GM12878 (cell line): ENCODE data around the gene NOCT. TPM values are rescaled to one million over a fixed set of nuclear protein-coding genes. Genes with fewer than 3 reads are reported as not detected.
"Not testable (repeated sequence)": the region's sequence is repeated elsewhere in the genome, so short reads cannot be mapped to it uniquely, and the experiment has no call there.

Source experiments
- ATAC-seq: fragments of 200-7000 bp; cut with Tn5 transposase; 3 replicates; pipeline ENCODE4 v1.9.1; 2020; ENCODE audit warnings: mild to moderate bottlenecking, moderate library complexity
- BruUV-seq: library from RNA; stranded (reverse); fragments of 400-500 nt; replicated peaks from 2 replicates; lab custom pipeline; 2021; lab: Mats Ljungman, UMichigan
- CTCF ChIA-PET: fragments of 300-600 bp; sonication (Branson Sonifier 250); formaldehyde crosslinking; extraction: SDS; loops from one replicate; lab custom pipeline; 2021; ENCODE audit warnings: inconsistent platforms; lab: Yijun Ruan, JAX
- POLR2A ChIA-PET: fragments of 350-600 bp; formaldehyde crosslinking; extraction: SDS; loops from one replicate; lab custom pipeline; 2021; ENCODE audit warnings: inconsistent platforms; lab: Charles Lee
- RAD21 ChIA-PET: fragments of 300-600 bp; sonication (Branson Sonifier 250); formaldehyde crosslinking; loops from one replicate; lab custom pipeline; 2023; ENCODE audit warnings: antibody characterized with exemption; ENCODE audit not compliant: unreplicated experiment; lab: Charles Lee
- SMC1A ChIA-PET: fragments of 300-600 bp; sonication (Branson Sonifier 250); formaldehyde crosslinking; loops from one replicate; lab custom pipeline; 2023; ENCODE audit not compliant: unreplicated experiment, uncharacterized antibody; lab: Charles Lee
- DNase-seq: peaks from one replicate; pipeline ENCODE4 v3.0.0-alpha.2; 2011; ENCODE audit warnings: low read depth, low spot score
- FAIRE-seq: peaks from 3 replicates; lab custom pipeline; 2011; peaks lifted over from hg19 to GRCh38; lab: Jason Lieb, UNC
- H2AFZ ChIP-seq: 2 replicates; pipeline ENCODE4 v1.6.0; 2011; ENCODE audit warnings: low read depth, low read length, control low read depth; ENCODE audit not compliant: control insufficient read depth
- H3K27ac ChIP-seq: 2 replicates; pipeline ENCODE4 v1.5.1; 2011; ENCODE audit warnings: control low read depth; ENCODE audit not compliant: control insufficient read depth, insufficient read depth
- H3K27me3 ChIP-seq, 2 experiments: replicated peaks in 1 of 2; 2 replicates each; pipeline versions ENCODE4 v1.6.0 to v1.6.1; 2011; ENCODE audit warnings: low read length in 1 of 2; ENCODE audit not compliant: control insufficient read depth in 2 of 2, insufficient read depth in 2 of 2
- H3K36me3 ChIP-seq, 2 experiments: 2 replicates each; pipeline ENCODE4 v1.5.1; 2011; ENCODE audit warnings: low read length in 1 of 2; ENCODE audit not compliant: control insufficient read depth in 2 of 2, insufficient read depth in 2 of 2
- H3K4me1 ChIP-seq: 2 replicates; pipeline ENCODE4 v1.6.1; 2011; ENCODE audit warnings: mild to moderate bottlenecking, low read length, moderate library complexity, mixed read lengths; ENCODE audit not compliant: control insufficient read depth, insufficient read depth
- H3K4me2 ChIP-seq: 2 replicates; pipeline ENCODE4 v1.6.0; 2011; ENCODE audit warnings: control low read depth; ENCODE audit not compliant: control insufficient read depth, insufficient read depth
- H3K4me3 ChIP-seq: fragments of 200-600 bp; sonication (generic); 2 replicates; pipeline ENCODE4 v1.5.1; 2016
- H3K79me2 ChIP-seq: 2 replicates; pipeline ENCODE4 v1.6.0; 2011; ENCODE audit warnings: low read length; ENCODE audit not compliant: control insufficient read depth, insufficient read depth
- H3K9ac ChIP-seq: 2 replicates; pipeline ENCODE4 v1.8.0; 2011; ENCODE audit warnings: low read length, control low read depth, mixed read lengths; ENCODE audit not compliant: control insufficient read depth, insufficient read depth
- H3K9me3 ChIP-seq: replicated peaks from 3 replicates; pipeline ENCODE4 v1.5.1; 2011; ENCODE audit warnings: mild to moderate bottlenecking, low read length; ENCODE audit not compliant: control insufficient read depth, insufficient read depth
- H4K20me1 ChIP-seq: 2 replicates; pipeline ENCODE4 v1.6.0; 2011; ENCODE audit not compliant: control insufficient read depth, insufficient read depth
- BRCA1 ChIP-seq: IDR thresholded peaks from 2 replicates; pipeline ENCODE4 v1.6.1; 2011; ENCODE audit warnings: low read depth, low read length, improper control_type of control experiment
- POLR2A ChIP-seq: IDR thresholded peaks from 2 replicates; pipeline ENCODE4 v1.6.1; 2011; ENCODE audit warnings: low read depth, mild to moderate bottlenecking, low read length
- ZNF24 ChIP-seq: fragments of 450-650 bp; IDR thresholded peaks from 2 replicates; pipeline ENCODE4 v1.6.1; 2017; ENCODE audit warnings: antibody characterized with exemption, mild to moderate bottlenecking
- WGBS: methylation state at CpG from one replicate; pipeline ENCODE4 v1.1.6; 2016; ENCODE audit warnings: low lambda C conversion rate; ENCODE audit not compliant: insufficient replicate concordance, insufficient coverage; ENCODE audit errors: missing lambda C conversion rate; 5-methylcytosine and 5-hydroxymethylcytosine counted together
- in situ Hi-C: fragments of 300-500 bp; cut with MboI; formaldehyde crosslinking; loops from 9 replicates; pipeline ENCODE4 v1.14.3; 2018; ENCODE audit warnings: mixed read lengths
- intact Hi-C: fragments of 100-400 bp; cut with micrococcal nuclease; formaldehyde crosslinking; loops from one replicate; pipeline ENCODE4 v1.14.2; 2022; ENCODE audit not compliant: unreplicated experiment
- polyA plus RNA-seq, 11 experiments: library from polyadenylated mRNA; depleted of rRNA in 4 of 11; unstranded in 6 of 11; stranded (reverse) in 5 of 11; fragments of >200 nt; fragmentation: Nextera tagmentation in 4 of 11; fragmentation: Illumina TruSeq in 1 of 11; extraction: Ambion mirVana in 4 of 11; extraction: Trizol in 1 of 11; gene quantifications; 1 replicate in 1 of 11; 2 replicates in 10 of 11; pipeline versions ENCODE4 v1.2.1 to v1.2.3, GENCODE V29; 2011 to 2016; ENCODE audit warnings: inconsistent platforms in 2 of 11, missing spikeins in 2 of 11, low read depth in 1 of 11
- total RNA-seq, 4 experiments: library from RNA; depleted of rRNA in 3 of 4; stranded (reverse); fragments of >200 nt in 3 of 4; fragmentation: Illumina TruSeq in 1 of 4; extraction: Trizol in 1 of 4; gene quantifications; 2 replicates each; pipeline versions ENCODE4 v1.2.1 to v1.2.3, GENCODE V29; 2013 to 2021
- TF ChIP-seq, protein P1 (sequence below): fragments of 150-350 bp; IDR thresholded peaks from 2 replicates; pipeline ENCODE4 v1.6.1; 2016; ENCODE audit warnings: low read depth, low read length

The NOCT gene
- total and polyA plus RNA-seq, 10 of the 15 experiments (the other 5 are each of a cell fraction or from before 2014, with no cell fraction given) = 1.4 to 17.6 (median 8.1) TPM

DNA sequence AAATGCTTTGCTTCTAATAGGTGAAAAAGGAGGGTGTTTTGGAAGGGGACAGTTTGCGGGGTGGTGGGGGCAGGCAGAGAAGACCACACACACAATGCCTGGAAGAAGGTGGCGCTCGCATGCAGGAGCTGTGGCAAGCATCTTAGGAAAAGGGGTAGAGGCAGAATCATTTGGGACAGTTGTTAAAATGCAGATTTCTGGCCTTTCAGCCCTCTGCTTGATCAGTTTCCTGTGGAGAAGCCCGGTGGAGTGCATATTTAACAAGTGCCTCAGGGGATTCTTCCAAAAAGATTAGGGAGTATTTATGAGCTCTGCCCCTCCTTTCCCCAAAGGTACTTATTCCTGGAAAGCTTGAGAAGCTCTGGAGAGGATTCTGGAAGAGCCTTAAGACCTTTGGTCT lies 4.8 kb downstream of the NOCT start (continued):
- TF ChIP-seq, protein P1, sequence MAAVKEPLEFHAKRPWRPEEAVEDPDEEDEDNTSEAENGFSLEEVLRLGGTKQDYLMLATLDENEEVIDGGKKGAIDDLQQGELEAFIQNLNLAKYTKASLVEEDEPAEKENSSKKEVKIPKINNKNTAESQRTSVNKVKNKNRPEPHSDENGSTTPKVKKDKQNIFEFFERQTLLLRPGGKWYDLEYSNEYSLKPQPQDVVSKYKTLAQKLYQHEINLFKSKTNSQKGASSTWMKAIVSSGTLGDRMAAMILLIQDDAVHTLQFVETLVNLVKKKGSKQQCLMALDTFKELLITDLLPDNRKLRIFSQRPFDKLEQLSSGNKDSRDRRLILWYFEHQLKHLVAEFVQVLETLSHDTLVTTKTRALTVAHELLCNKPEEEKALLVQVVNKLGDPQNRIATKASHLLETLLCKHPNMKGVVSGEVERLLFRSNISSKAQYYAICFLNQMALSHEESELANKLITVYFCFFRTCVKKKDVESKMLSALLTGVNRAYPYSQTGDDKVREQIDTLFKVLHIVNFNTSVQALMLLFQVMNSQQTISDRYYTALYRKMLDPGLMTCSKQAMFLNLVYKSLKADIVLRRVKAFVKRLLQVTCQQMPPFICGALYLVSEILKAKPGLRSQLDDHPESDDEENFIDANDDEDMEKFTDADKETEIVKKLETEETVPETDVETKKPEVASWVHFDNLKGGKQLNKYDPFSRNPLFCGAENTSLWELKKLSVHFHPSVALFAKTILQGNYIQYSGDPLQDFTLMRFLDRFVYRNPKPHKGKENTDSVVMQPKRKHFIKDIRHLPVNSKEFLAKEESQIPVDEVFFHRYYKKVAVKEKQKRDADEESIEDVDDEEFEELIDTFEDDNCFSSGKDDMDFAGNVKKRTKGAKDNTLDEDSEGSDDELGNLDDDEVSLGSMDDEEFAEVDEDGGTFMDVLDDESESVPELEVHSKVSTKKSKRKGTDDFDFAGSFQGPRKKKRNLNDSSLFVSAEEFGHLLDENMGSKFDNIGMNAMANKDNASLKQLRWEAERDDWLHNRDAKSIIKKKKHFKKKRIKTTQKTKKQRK = no peak
- no peak for TF ChIP-seq ZNF24
- no peak for TF ChIP-seq BRCA1
- no peak for TF ChIP-seq POLR2A

DNA sequence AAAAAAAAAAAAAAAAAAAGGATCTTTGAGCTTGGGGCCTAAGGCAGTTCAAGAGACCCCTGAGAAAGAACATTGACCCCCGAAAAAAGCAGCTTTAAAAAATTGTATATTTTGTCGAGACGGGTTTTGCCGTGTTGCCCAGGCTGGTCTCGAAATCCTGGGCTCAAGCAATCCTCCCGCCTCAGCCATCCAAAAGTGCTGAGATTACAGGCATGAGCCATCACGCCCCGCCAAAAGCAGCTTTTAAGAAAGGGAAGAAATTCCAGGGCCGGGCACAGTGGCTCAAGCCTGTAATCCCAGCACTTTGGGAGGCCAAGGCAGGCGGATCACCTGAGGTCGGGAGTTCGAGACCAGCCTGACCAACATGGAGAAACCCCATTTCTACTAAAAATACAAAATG lies 5.5 kb downstream of the NOCT start:
- H4K20me1 ChIP-seq, H3K4me3 ChIP-seq, ATAC-seq, H3K27ac ChIP-seq, in situ Hi-C loops, FAIRE-seq, intact Hi-C loops, H3K36me3 ChIP-seq, H3K9me3 ChIP-seq, BruUV-seq, DNase-seq, H3K9ac ChIP-seq, H3K4me2 ChIP-seq, H2AFZ ChIP-seq, H3K27me3 ChIP-seq, H3K4me1 ChIP-seq: not testable (repeated sequence)
- ChIA-PET SMC1A (interaction anchor here (0.6 to 10.2 kb wide), 3 partner anchors 10 to 1697 kb away, joined by 3 to 92 read pairs (median 5); no protein-coding TSS in a partner anchor), POLR2A (interaction anchor here (0.6 to 1.2 kb wide), 5 partner anchors 9 to 281 kb away, joined by 3 read pairs; no protein-coding TSS in a partner anchor), RAD21 (interaction anchor here (5.1 kb wide), 1 partner anchor 8 kb away, joined by 54 read pairs; no protein-coding TSS in a partner anchor), CTCF (interaction anchor here (0.7 to 9.6 kb wide), 4 partner anchors 9 to 245 kb away, joined by 3 to 147 read pairs (median 4); no protein-coding TSS in a partner anchor)
- WGBS = 97% methylated on average over 12 of the region's 12 CpGs
- peaks cover 72% of the 10 kb centered on the region for H3K79me2 ChIP-seq
